Activated naive CD4-positive, alpha-beta T cell treated with anti-CD3 and anti-CD28 coated beads, Interleukin-2, amount 10 ng/mL, durations not matched to agents 7 days and 5 days (primary cell): Measurements from ENCODE around the gene SKA2.
"Not testable (repeated sequence)": the region's sequence is repeated elsewhere in the genome, so short reads cannot be mapped to it uniquely, and the experiment has no call there.

ENCODE experiments used
- CTCF ChIA-PET: fragments of 350-600 bp; sonication (Branson Sonifier 250); formaldehyde crosslinking; loops from one replicate; lab custom pipeline; 2021; ENCODE audit warnings: antibody characterized with exemption; lab: Charles Lee
- DNase-seq: peaks from one replicate; pipeline ENCODE4 v3.0.0-alpha.2; 2020
- H3K27ac Mint-ChIP-seq: one replicate; pipeline ENCODE4 v1.8.0; 2021; ENCODE audit warnings: mild to moderate bottlenecking, moderate library complexity, mixed read lengths
- H3K27me3 Mint-ChIP-seq: one replicate; pipeline ENCODE4 v1.8.0; 2021; ENCODE audit warnings: mild to moderate bottlenecking, mixed read lengths
- H3K36me3 Mint-ChIP-seq: one replicate; pipeline ENCODE4 v1.8.0; 2021; ENCODE audit warnings: mixed read lengths
- H3K4me1 Mint-ChIP-seq: one replicate; pipeline ENCODE4 v1.8.0; 2021; ENCODE audit warnings: mixed read lengths
- H3K4me3 Mint-ChIP-seq: one replicate; pipeline ENCODE4 v1.8.0; 2021; ENCODE audit warnings: mild to moderate bottlenecking, moderate library complexity, mixed read lengths
- H3K9me3 Mint-ChIP-seq: one replicate; pipeline ENCODE4 v1.8.0; 2021; ENCODE audit warnings: mixed read lengths

The SKA2 gene, protein sequence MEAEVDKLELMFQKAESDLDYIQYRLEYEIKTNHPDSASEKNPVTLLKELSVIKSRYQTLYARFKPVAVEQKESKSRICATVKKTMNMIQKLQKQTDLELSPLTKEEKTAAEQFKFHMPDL

DNA sequence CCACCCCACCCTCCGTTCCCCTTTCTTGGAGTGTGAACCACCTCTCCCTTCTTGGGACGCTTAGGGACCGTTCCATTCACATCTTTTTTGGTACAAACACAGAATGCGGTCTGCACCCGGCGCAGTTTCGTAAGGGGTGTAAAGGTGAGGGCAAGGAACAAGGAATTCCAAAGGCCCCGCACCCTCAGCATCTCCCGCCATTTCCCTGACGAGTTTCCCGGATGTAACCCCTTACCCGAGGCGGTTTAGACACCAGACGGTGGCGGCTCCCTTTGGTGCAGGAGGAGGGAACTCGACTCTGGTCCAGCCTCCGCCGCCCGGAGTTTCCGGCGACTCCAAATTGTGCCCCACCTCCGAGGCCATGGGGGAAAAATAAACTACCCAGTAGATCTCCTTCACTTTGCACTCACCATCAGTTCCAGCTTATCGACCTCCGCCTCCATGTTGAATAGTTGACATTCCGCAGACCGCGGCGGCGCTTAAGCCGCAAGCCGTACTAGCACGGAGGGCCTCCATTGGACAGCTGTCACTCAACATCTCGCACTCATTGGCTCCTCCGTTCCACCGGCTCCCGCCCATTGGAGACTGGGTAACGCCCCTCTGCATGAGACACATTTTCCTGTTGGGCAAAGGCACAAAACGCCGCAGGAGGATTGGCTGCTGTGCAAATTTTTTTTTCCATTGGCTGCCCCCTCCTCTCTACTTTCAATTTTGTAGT, at the start of gene SKA2:
TSS of gene SKA2 (minus strand) at position 466 of the 718 bp plus-strand sequence. CDS start at position 443, 23 bp downstream.
- H3K9me3 Mint-ChIP-seq: no peaks in the 10 kb centered on the region
- no peaks in the 10 kb centered on the region for H3K27me3 Mint-ChIP-seq
- peak; percentile 98 for DNase-seq
- no peak within 1 kb of the TSS for H3K4me3 Mint-ChIP-seq
- peaks cover 74% of the 10 kb centered on the region for H3K4me1 Mint-ChIP-seq
- H3K27ac Mint-ChIP-seq: no peak within 1 kb of the TSS
- peaks cover 38% of the 10 kb centered on the region for H3K36me3 Mint-ChIP-seq
- CTCF ChIA-PET: interaction anchor here (1.0 kb wide), 1 partner anchor 55 kb away, joined by 3 read pairs; the partner anchor contains the start of gene SMG8

DNA sequence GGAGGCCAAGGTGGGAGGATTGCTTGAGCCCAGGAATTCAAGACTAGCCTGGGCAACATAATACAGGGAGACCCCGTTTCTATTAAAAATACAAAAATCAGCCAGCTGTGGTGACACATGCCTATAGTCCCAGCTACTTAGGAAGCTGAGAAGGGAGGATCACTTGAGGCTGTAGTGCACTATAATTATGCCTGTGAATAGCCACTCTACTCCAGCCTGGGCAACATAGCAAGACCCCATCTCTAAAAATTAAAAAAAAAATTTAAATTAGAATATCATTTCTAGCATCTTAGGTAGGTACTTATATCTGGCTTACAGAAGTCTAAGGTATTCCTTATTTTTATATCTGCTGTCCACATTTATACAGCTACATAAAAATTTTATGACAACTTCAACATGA, 47.3 kb upstream of the SKA2 start:
- no peaks in the 10 kb centered on the region for H3K27me3 Mint-ChIP-seq
- H3K4me1 Mint-ChIP-seq: no peaks in the 10 kb centered on the region
- H3K27ac Mint-ChIP-seq: no peak overlapping the region
- DNase-seq: no peak
- CTCF ChIA-PET: no interaction called here
- no peak overlapping the region for H3K4me3 Mint-ChIP-seq
- H3K9me3 Mint-ChIP-seq: no peaks in the 10 kb centered on the region
- H3K36me3 Mint-ChIP-seq: peaks cover 24% of the 10 kb centered on the region

GRCh38 chr17:59199398-59199797, 44.4 kb upstream of the SKA2 start:
- no peak overlapping the region for H3K27ac Mint-ChIP-seq
- H3K27me3 Mint-ChIP-seq: no peaks in the 10 kb centered on the region
- no peaks in the 10 kb centered on the region for H3K4me1 Mint-ChIP-seq
- no peak overlapping the region for H3K4me3 Mint-ChIP-seq
- DNase-seq: no peak
- no peaks in the 10 kb centered on the region for H3K9me3 Mint-ChIP-seq
- CTCF ChIA-PET: no interaction called here
- H3K36me3 Mint-ChIP-seq: peaks cover 31% of the 10 kb centered on the region

- H3K36me3 Mint-ChIP-seq: peaks cover 38% of the 10 kb centered on the region
- H3K27ac Mint-ChIP-seq: peak overlapping the region; percentile 20
Observed at GRCh38 chr17:59193336-59193862, 38.4 kb upstream of the SKA2 start.

DNA sequence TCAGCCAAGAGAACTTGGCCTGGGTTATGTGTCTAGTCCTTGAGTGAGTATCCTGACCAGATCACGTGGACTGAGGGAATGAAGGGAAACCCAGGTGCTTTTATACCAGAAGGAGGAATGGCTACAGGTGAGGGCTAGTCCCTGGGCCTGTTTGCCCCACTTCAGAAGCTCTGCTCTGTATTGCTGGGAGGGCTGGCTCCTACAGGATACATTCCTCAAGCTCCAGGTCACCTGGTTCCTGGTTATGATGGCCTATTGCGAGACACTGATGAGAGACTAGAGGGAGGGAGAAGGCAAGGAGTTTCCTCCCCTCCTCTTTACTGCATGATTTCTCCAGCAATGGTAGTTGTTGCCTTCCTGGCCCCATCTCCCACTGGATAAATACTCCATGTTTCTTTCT, 35.8 kb upstream of the SKA2 start:
- no peaks in the 10 kb centered on the region for H3K27me3 Mint-ChIP-seq
- no peaks in the 10 kb centered on the region for H3K9me3 Mint-ChIP-seq
- DNase-seq: no peak
- no peak overlapping the region for H3K27ac Mint-ChIP-seq
- CTCF ChIA-PET: no interaction called here
- no peak overlapping the region for H3K4me3 Mint-ChIP-seq
- H3K4me1 Mint-ChIP-seq: no peaks in the 10 kb centered on the region
- peaks cover 47% of the 10 kb centered on the region for H3K36me3 Mint-ChIP-seq

More at GRCh38 chr17:59193336-59193862, 38.4 kb upstream of the SKA2 start:
- DNase-seq: no peak
- no peaks in the 10 kb centered on the region for H3K4me1 Mint-ChIP-seq
- H3K4me3 Mint-ChIP-seq: no peak overlapping the region
- CTCF ChIA-PET: no interaction called here
- H3K9me3 Mint-ChIP-seq: no peaks in the 10 kb centered on the region
- no peaks in the 10 kb centered on the region for H3K27me3 Mint-ChIP-seq

DNA sequence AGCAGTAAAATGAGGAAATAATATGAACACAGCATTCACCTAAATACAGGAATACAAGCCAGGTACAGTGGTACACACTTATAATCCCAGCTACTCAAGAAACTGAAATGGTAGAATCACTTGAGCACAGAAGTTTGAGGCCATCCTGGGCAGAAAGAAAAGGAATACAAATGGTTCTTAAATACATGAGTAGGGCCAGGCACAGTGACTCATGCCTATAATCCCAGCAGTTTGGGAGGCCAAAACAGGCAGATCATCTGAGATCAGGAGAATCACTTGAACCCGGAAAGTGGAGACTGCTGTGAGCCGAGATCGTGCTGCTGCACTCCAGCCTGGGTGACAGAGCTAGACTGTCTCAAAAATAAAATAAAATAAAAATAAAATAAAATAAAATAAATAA, 31.9 kb upstream of the SKA2 start:
- no peaks in the 10 kb centered on the region for H3K4me1 Mint-ChIP-seq
- CTCF ChIA-PET: no interaction called here

GRCh38 chr17:59185997-59186396, 31.0 kb upstream of the SKA2 start:
- Mint-ChIP-seq H3K4me3 (no peak overlapping the region), H3K36me3 (peaks cover 48% of the 10 kb centered on the region), H3K9me3 (no peaks in the 10 kb centered on the region), H3K27ac (no peak overlapping the region), H3K4me1 (no peaks in the 10 kb centered on the region), H3K27me3 (no peaks in the 10 kb centered on the region)
- CTCF ChIA-PET: no interaction called here
- no peak for DNase-seq

More for the DNA sequence above, 31.9 kb upstream of the SKA2 start:
- peaks cover 49% of the 10 kb centered on the region for H3K36me3 Mint-ChIP-seq
- no peak overlapping the region for H3K27ac Mint-ChIP-seq
- no peak for DNase-seq
- no peak overlapping the region for H3K4me3 Mint-ChIP-seq
- H3K27me3 Mint-ChIP-seq: no peaks in the 10 kb centered on the region
- no peaks in the 10 kb centered on the region for H3K9me3 Mint-ChIP-seq

DNA sequence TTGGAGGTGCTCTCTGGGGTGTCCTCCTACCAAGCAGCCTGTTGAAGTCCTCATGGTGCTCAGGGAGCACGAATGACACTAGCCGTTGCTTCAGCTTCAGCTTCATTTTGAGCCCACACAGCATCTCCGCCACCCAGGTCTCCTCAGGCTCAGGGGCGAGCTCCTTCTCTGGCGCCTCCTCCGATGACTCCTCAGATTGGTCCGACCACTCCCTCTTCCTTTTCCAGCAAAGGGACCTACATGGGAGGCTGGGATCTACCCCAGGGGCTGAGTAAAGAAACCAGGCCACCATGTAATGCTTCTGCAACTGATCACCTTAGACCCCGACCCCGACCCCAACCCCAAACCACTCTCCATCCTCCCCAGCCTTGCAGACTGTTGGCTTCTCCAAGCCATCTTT, 26.5 kb upstream of the SKA2 start:
- Mint-ChIP-seq H3K4me3 (no peak overlapping the region), H3K4me1 (no peaks in the 10 kb centered on the region), H3K36me3 (peaks cover 49% of the 10 kb centered on the region), H3K27ac (no peak overlapping the region), H3K27me3 (no peaks in the 10 kb centered on the region), H3K9me3 (no peaks in the 10 kb centered on the region)
- CTCF ChIA-PET: no interaction called here
- DNase-seq: no peak

DNA sequence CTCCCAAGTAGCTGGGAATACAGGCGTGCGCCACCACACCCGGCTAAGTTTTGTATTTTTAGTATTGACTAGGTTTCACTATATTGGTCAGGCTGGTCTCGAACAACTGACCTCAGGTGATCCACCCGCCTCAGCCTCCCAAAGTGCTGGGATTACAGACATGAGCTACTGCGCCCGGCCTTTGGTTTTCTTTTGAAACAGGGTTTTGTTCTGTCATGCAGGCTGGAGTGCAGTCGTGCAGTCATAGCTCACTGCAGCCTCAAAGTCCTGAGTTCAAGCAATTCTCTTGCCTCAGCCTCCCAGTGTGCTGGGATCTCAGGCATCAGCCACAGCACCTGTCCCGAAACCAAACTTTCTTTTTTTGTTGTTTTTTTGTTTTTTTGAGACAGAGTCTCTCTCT, 25.6 kb upstream of the SKA2 start:
- no peak overlapping the region for H3K27ac Mint-ChIP-seq
- peaks cover 52% of the 10 kb centered on the region for H3K36me3 Mint-ChIP-seq
- DNase-seq: no peak
- H3K9me3 Mint-ChIP-seq: no peaks in the 10 kb centered on the region
- H3K4me1 Mint-ChIP-seq: peaks cover 2% of the 10 kb centered on the region
- no peaks in the 10 kb centered on the region for H3K27me3 Mint-ChIP-seq
- CTCF ChIA-PET: interaction anchor here (0.7 kb wide), 1 partner anchor 15 kb away, joined by 3 read pairs; no protein-coding TSS in a partner anchor
- H3K4me3 Mint-ChIP-seq: no peak overlapping the region

DNA sequence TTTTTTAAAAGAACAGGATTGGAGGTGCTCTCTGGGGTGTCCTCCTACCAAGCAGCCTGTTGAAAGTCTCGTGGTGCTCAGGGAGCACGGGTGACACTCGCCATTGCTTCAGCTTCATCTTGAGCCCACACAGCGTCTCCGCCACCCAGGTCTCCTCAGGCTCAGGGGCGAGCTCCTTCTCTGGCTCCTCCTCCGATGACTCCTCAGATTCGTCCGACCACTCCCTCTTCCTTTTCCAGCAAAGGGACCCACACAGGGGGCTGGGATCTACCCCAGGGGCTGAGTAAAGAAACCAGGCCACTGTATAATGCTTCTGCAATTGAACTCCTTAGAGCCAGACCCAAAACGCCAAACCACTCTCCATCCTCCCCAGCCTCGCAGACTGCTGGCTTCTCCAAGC, 24.6 kb upstream of the SKA2 start:
- H3K27me3 Mint-ChIP-seq, H3K9me3 Mint-ChIP-seq, CTCF ChIA-PET, DNase-seq, H3K4me3 Mint-ChIP-seq, H3K4me1 Mint-ChIP-seq, H3K27ac Mint-ChIP-seq: not testable (repeated sequence)
- H3K36me3 Mint-ChIP-seq: peaks cover 53% of the 10 kb centered on the region

DNA sequence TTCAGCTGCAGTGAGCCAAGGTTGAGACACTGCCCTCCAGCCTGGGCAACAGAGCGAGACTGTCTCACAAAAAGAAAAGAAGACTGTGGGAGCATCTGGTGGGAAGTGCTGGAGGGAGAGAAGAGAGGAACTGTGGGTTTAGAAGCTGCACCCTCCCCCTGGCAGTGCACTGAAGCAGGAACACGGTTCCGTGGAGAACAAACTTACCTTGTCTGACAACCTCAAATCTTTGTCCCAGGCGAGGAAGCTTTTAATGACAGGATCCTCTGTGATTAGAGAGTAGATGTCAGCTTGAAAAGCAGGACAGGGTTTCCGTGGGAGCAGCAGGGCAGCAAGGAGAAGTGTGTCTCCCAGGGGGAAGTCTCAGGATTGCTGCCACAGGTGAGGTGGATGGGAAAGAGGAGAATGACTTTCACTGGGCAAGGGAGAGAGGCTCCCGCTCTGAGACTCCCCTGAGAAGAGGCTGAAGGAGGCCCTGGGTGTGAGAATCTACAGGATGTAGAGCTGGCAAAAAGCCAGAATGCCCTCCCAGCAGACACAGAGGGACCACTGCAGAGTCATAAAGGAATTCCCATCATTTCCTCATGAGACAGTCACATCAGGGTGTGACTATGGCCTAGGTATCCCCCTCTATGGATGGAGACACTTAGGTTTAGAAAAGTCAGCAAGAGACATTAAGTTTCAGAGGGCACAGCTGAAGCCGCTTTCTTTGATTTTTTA, 23.4 kb upstream of the SKA2 start:
- Mint-ChIP-seq H3K27me3 (no peaks in the 10 kb centered on the region), H3K36me3 (peaks cover 58% of the 10 kb centered on the region), H3K27ac (no peak overlapping the region), H3K4me3 (no peak overlapping the region), H3K9me3 (no peaks in the 10 kb centered on the region), H3K4me1 (peaks cover 2% of the 10 kb centered on the region)
- DNase-seq: no peak
- CTCF ChIA-PET: no interaction called here

DNA sequence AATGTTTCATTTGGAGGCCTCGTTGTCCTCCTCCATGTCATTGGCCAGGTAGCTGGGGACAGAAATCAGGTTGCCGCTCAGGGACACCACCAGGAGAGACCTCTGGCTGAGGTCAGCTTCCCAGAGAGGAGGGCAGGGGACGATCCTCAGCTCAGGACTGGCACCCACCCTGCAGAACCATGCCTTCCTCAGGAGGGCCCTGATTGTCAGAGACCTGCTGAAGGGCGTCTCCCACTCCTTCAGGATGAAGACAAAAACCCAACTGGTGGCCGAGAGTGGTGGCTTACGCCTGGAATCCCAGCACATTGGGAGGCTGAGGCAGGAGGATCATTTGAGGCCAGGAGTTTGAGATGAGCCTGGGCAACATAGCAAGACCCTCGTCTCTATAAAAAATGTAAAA, 20.1 kb upstream of the SKA2 start:
- Mint-ChIP-seq H3K4me3 (no peak overlapping the region), H3K9me3 (no peaks in the 10 kb centered on the region), H3K4me1 (peaks cover 2% of the 10 kb centered on the region), H3K27ac (no peak overlapping the region), H3K27me3 (no peaks in the 10 kb centered on the region), H3K36me3 (peaks cover 60% of the 10 kb centered on the region)
- no peak for DNase-seq
- CTCF ChIA-PET: no interaction called here

DNA sequence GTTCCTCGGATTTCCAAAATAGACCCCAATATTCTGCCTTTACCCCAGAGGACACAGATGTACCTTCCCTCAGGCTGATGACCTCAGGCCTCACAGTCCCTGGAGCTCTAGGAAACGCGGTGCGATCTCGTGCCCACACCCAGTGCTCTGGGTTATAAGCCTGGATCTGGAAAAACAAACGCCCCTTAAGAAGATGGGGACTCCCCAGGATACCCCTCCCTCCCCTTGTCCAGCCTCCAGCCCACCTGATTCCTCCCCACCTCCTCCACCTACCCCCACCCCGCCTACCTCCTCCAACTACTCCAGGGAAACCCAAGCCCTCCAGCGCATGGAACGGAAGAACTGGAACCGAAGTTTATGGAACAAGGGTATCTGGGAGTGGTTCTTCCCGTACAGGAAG, 19.7 kb upstream of the SKA2 start:
- H3K27ac Mint-ChIP-seq: no peak overlapping the region
- H3K9me3 Mint-ChIP-seq: no peaks in the 10 kb centered on the region
- H3K36me3 Mint-ChIP-seq: peaks cover 59% of the 10 kb centered on the region
- no peaks in the 10 kb centered on the region for H3K27me3 Mint-ChIP-seq
- CTCF ChIA-PET: no interaction called here
- no peak overlapping the region for H3K4me3 Mint-ChIP-seq
- peaks cover 2% of the 10 kb centered on the region for H3K4me1 Mint-ChIP-seq
- DNase-seq: no peak

- no peak for DNase-seq
- no peak overlapping the region for H3K4me3 Mint-ChIP-seq
- H3K9me3 Mint-ChIP-seq: no peaks in the 10 kb centered on the region
- H3K27me3 Mint-ChIP-seq: no peaks in the 10 kb centered on the region
- H3K4me1 Mint-ChIP-seq: peaks cover 5% of the 10 kb centered on the region
- CTCF ChIA-PET: no interaction called here
- peaks cover 58% of the 10 kb centered on the region for H3K36me3 Mint-ChIP-seq
- peak overlapping the region; percentile 28 for H3K27ac Mint-ChIP-seq
Observed at GRCh38 chr17:59172436-59173004, 17.5 kb upstream of the SKA2 start.
